HFFc6 (cell line): ENCODE measurements around the gene SLC41A3. TPM values are rescaled to one million over a fixed set of nuclear protein-coding genes. Genes with fewer than 3 reads are reported as not detected.

Experiments
- DNase-seq: peaks from one replicate; pipeline ENCODE4 v3.0.0-alpha.2; 2018
- H3K27ac Mint-ChIP-seq: 2 replicates; pipeline ENCODE4 v1.8.0; 2020; ENCODE audit warnings: mild to moderate bottlenecking, mixed read lengths
- H3K27me3 Mint-ChIP-seq: 2 replicates; pipeline ENCODE4 v1.8.0; 2021; ENCODE audit warnings: mild to moderate bottlenecking, moderate library complexity, mixed read lengths; ENCODE audit not compliant: insufficient read depth
- H3K36me3 Mint-ChIP-seq: 2 replicates; pipeline ENCODE4 v1.8.0; 2021; ENCODE audit warnings: low read depth, mixed read lengths
- H3K4me1 Mint-ChIP-seq: 2 replicates; pipeline ENCODE4 v1.8.0; 2020; ENCODE audit warnings: low read depth, mixed read lengths
- H3K4me3 Mint-ChIP-seq: 2 replicates; pipeline ENCODE4 v1.8.0; 2020; ENCODE audit warnings: mild to moderate bottlenecking, moderate library complexity, mixed read lengths
- H3K9me3 Mint-ChIP-seq: 2 replicates; pipeline ENCODE4 v1.8.0; 2020; ENCODE audit warnings: mild to moderate bottlenecking, mixed read lengths
- total RNA-seq, 6 experiments: library from RNA; stranded (reverse); fragmentation: NEBNext Ultra II Directional; extraction: Animal tissue kit (Norgen Biotek cat#: 25700); gene quantifications; 2 replicates in 1 of 6; 3 replicates in 5 of 6; pipeline ENCODE4 v1.2.3, GENCODE V29; 2021
- TF ChIP-seq, protein P1 (sequence below): fragments of 200-600 bp; sonication (generic); IDR thresholded peaks from 2 replicates; pipeline ENCODE4 v1.5.0; 2021; ENCODE audit warnings: antibody characterized with exemption, mild to moderate bottlenecking

The SLC41A3 gene
- total RNA-seq, 6 experiments from 2014 or later: 41.6 to 54.8 (median 44.7) TPM

DNA sequence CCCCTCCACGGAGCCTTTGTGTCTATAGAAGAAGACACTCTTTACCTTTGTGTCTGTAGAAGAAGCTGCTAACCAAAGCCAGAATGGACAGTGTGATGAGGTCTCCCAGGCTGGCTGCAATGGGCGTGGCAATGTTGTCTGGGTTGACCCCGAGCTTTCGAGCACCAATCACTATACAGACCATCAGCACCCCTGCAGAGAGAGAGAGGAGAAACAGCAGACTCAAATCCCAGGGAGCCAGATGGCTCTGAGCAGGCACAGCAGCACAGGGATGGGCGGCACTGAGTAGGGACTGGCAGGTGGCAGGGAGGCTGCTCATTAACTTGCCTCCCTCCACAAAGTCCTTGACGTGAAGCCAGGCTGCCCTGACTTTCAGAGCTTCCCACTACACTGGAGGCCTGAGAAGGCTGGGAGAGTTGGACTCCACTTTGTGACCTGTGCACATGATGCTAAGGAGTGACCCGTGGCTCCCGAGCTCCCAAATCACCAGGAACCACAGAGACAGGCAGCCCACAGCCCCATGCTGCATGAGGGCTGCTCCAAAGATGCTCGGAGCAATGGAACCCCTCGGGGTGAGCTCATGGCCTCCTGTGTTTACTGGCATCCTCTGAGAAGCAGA is 61.1 kb downstream of the SLC41A3 start:
- Mint-ChIP-seq H3K9me3 (peaks cover 7% of the 10 kb centered on the region), H3K36me3 (peaks cover 20% of the 10 kb centered on the region), H3K27me3 (no peaks in the 10 kb centered on the region; the same call in none of the 2 replicates), H3K27ac (no peak overlapping the region), H3K4me3 (no peak overlapping the region), H3K4me1 (peaks cover 7% of the 10 kb centered on the region; the same call in 1 of the 2 replicates)
- no peak for DNase-seq
- TF ChIP-seq, protein P1, sequence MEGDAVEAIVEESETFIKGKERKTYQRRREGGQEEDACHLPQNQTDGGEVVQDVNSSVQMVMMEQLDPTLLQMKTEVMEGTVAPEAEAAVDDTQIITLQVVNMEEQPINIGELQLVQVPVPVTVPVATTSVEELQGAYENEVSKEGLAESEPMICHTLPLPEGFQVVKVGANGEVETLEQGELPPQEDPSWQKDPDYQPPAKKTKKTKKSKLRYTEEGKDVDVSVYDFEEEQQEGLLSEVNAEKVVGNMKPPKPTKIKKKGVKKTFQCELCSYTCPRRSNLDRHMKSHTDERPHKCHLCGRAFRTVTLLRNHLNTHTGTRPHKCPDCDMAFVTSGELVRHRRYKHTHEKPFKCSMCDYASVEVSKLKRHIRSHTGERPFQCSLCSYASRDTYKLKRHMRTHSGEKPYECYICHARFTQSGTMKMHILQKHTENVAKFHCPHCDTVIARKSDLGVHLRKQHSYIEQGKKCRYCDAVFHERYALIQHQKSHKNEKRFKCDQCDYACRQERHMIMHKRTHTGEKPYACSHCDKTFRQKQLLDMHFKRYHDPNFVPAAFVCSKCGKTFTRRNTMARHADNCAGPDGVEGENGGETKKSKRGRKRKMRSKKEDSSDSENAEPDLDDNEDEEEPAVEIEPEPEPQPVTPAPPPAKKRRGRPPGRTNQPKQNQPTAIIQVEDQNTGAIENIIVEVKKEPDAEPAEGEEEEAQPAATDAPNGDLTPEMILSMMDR: no peak

DNA sequence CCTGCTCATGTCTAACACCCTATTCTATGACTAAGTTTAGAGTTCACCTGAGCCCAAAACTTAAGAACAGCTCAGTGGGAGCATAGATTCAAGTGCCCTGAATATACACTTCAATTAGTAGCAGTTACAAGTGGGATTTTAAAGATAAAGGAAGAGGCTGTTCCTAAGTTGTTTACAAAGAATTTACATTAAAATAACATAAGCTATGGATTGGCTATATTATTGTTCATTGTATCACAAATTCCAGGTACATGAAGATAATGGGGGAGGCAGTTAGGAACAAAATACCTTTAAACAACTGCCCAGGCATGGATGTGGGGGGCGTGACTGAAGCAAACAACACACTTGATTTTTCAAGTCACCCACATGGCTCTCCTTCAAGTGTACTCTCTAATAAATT is 62.2 kb downstream of the SLC41A3 start:
- Mint-ChIP-seq H3K36me3 (peaks cover 10% of the 10 kb centered on the region), H3K4me3 (no peak overlapping the region), H3K4me1 (peaks cover 9% of the 10 kb centered on the region; the same call in 1 of the 2 replicates), H3K27ac (no peak overlapping the region), H3K27me3 (no peaks in the 10 kb centered on the region; the same call in none of the 2 replicates), H3K9me3 (no peaks in the 10 kb centered on the region)
- no peak for DNase-seq
- TF ChIP-seq, protein P1: no peak

DNA sequence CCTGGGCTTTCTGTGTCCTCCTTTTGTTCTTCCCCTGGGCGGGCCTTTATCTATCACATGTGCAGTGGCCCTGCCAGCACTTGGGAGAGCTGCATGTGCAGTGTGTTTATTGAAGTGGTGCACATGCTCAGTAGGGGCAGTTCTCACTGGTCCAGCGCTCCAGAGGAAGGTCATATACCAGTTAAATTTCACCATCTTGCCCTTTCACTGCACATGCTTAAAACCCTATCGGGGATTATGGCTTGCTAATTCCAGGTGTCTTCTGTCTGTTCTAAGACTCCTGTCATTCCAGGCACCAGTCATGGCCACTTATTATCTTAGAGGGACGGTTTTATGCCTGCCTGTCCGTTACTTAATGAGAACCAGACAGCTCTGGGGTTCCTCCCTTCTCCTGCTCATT is 62.7 kb downstream of the SLC41A3 start:
- no peak overlapping the region for H3K27ac Mint-ChIP-seq
- no peak for DNase-seq
- peaks cover 9% of the 10 kb centered on the region; the same call in 1 of the 2 replicates for H3K4me1 Mint-ChIP-seq
- no peaks in the 10 kb centered on the region for H3K9me3 Mint-ChIP-seq
- no peak overlapping the region for H3K4me3 Mint-ChIP-seq
- TF ChIP-seq, protein P1: no peak
- peaks cover 6% of the 10 kb centered on the region; the same call in 1 of the 2 replicates for H3K36me3 Mint-ChIP-seq
- H3K27me3 Mint-ChIP-seq: no peaks in the 10 kb centered on the region; the same call in 1 of the 2 replicates

DNA sequence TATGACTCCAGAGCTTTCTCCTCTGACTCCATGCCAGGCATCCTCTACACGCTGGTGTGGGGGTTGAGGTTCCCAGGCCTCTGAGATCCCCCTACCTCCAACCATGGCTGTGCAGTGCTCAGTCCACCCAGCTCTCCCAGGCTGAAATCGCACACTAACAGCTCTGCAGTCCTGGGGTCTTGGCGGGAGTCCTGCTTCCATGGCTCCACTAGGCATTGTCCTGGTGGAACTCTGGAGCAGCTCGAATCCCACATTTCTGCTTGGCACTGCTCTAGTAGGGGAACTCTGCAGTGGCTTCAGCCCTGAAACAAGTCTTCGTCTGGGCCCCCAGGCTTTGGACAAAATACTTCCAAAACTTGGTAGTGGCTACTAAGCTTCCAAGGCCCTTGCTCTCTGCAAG is 64.2 kb downstream of the SLC41A3 start:
- peaks cover 17% of the 10 kb centered on the region for H3K4me1 Mint-ChIP-seq
- H3K36me3 Mint-ChIP-seq: peaks cover 6% of the 10 kb centered on the region; the same call in 1 of the 2 replicates

DNA sequence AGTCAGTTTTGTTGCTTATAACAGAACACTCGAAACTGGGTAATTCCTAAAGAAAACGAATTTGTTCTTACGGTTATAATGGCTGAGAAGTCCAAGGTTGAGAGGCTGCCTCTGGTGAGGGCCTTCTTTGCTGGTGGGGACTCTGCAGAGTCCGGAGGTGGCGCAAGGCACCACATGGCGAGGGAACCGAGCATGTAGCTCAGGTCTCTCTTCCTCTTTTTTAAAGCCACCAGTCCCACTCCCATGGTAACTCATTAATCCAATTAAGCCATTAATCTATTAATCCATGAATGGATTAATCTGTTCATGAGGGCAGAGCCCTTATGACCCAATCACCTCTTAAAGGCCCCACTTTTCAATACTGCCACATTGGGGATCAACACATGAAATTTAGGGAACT is 64.9 kb downstream of the SLC41A3 start:
- no peaks in the 10 kb centered on the region for H3K27me3 Mint-ChIP-seq
- no peak overlapping the region for H3K4me3 Mint-ChIP-seq
- H3K36me3 Mint-ChIP-seq: no peaks in the 10 kb centered on the region; the same call in 1 of the 2 replicates
- TF ChIP-seq, protein P1: no peak
- no peak overlapping the region for H3K27ac Mint-ChIP-seq
- no peaks in the 10 kb centered on the region for H3K9me3 Mint-ChIP-seq
- DNase-seq: no peak
- H3K4me1 Mint-ChIP-seq: peaks cover 24% of the 10 kb centered on the region

More for the DNA sequence above, 64.2 kb downstream of the SLC41A3 start:
- DNase-seq: no peak
- Mint-ChIP-seq H3K27ac (no peak overlapping the region), H3K27me3 (no peaks in the 10 kb centered on the region), H3K9me3 (no peaks in the 10 kb centered on the region), H3K4me3 (no peak overlapping the region)
- TF ChIP-seq, protein P1: no peak
